Astrocyte (in vitro differentiated cells and primary cell): Measurements from ENCODE around the gene GSG1L. TPM values are rescaled to one million over a fixed set of nuclear protein-coding genes. Genes with fewer than 3 reads are reported as not detected.

Source experiments
- DNase-seq: peaks from one replicate; pipeline ENCODE4 v3.0.0-alpha.2; 2010; ENCODE audit warnings: low read depth
- FAIRE-seq: peaks from 2 replicates; lab custom pipeline; 2011; peaks lifted over from hg19 to GRCh38; lab: Jason Lieb, UNC
- H2AFZ ChIP-seq: 2 replicates; pipeline ENCODE4 v1.6.0; 2012; ENCODE audit warnings: low read depth, low read length, inconsistent platforms
- H3K27ac ChIP-seq: 2 replicates; pipeline ENCODE4 v1.5.1; 2011; ENCODE audit warnings: low read depth, low read length, inconsistent platforms
- H3K27me3 ChIP-seq: 2 replicates; pipeline ENCODE4 v1.6.0; 2011; ENCODE audit warnings: low read length, inconsistent platforms; ENCODE audit not compliant: insufficient read depth
- H3K36me3 ChIP-seq: 2 replicates; pipeline ENCODE4 v1.5.1; 2011; ENCODE audit warnings: low read length, inconsistent platforms; ENCODE audit not compliant: insufficient read depth
- H3K4me1 ChIP-seq: 2 replicates; pipeline ENCODE4 v1.5.1; 2011; ENCODE audit warnings: low read length, inconsistent platforms; ENCODE audit not compliant: insufficient read depth
- H3K4me2 ChIP-seq: 2 replicates; pipeline ENCODE4 v1.6.0; 2012; ENCODE audit warnings: low read length, inconsistent platforms
- H3K4me3 ChIP-seq: 2 replicates; pipeline ENCODE4 v1.5.1; 2011; ENCODE audit warnings: low read depth, mild to moderate bottlenecking, low read length, inconsistent platforms; ENCODE audit not compliant: insufficient read depth
- H3K79me2 ChIP-seq: 2 replicates; pipeline ENCODE4 v1.6.0; 2012; ENCODE audit warnings: mild to moderate bottlenecking, low read length, inconsistent platforms; ENCODE audit not compliant: insufficient read depth
- H3K9ac ChIP-seq: 2 replicates; pipeline ENCODE4 v1.6.0; 2012; ENCODE audit warnings: mild to moderate bottlenecking, low read length, inconsistent platforms
- H3K9me3 ChIP-seq: 2 replicates; pipeline ENCODE4 v1.5.1; 2012; ENCODE audit warnings: low read depth, mild to moderate bottlenecking, low read length, inconsistent platforms; ENCODE audit not compliant: insufficient read depth
- H4K20me1 ChIP-seq: 2 replicates; pipeline ENCODE4 v1.6.0; 2012; ENCODE audit warnings: low read length, inconsistent platforms; ENCODE audit not compliant: insufficient read depth
- H3K27ac Mint-ChIP-seq: one replicate; pipeline ENCODE4 v1.8.0; 2021; ENCODE audit warnings: mild to moderate bottlenecking, mixed read lengths; ENCODE audit not compliant: unreplicated experiment
- H3K27me3 Mint-ChIP-seq: one replicate; pipeline ENCODE4 v1.8.0; 2021; ENCODE audit warnings: low read depth, mixed read lengths; ENCODE audit not compliant: unreplicated experiment
- H3K36me3 Mint-ChIP-seq: one replicate; pipeline ENCODE4 v1.8.0; 2021; ENCODE audit warnings: low read depth, mixed read lengths; ENCODE audit not compliant: unreplicated experiment
- H3K4me1 Mint-ChIP-seq: one replicate; pipeline ENCODE4 v1.8.0; 2021; ENCODE audit warnings: low read depth, mixed read lengths; ENCODE audit not compliant: unreplicated experiment
- H3K4me3 Mint-ChIP-seq: one replicate; pipeline ENCODE4 v1.8.0; 2021; ENCODE audit warnings: mild to moderate bottlenecking, moderate library complexity, mixed read lengths; ENCODE audit not compliant: unreplicated experiment
- H3K9me3 Mint-ChIP-seq: one replicate; pipeline ENCODE4 v1.8.0; 2021; ENCODE audit warnings: mild to moderate bottlenecking, mixed read lengths; ENCODE audit not compliant: unreplicated experiment
- CTCF ChIP-seq: IDR thresholded peaks from 2 replicates; pipeline ENCODE4 v1.5.1; 2011; ENCODE audit warnings: low read depth, mild to moderate bottlenecking, inconsistent platforms, low read length, moderate library complexity; ENCODE audit not compliant: insufficient read depth
- EZH2 ChIP-seq: IDR thresholded peaks from 2 replicates; pipeline ENCODE4 v1.6.1; 2012; ENCODE audit warnings: mild to moderate bottlenecking, low read length, inconsistent platforms; ENCODE audit not compliant: insufficient read depth
- total RNA-seq: library from RNA; stranded (reverse); gene quantifications from 2 replicates; pipeline ENCODE4 v1.2.1, GENCODE V29; 2021

The GSG1L gene
- total RNA-seq, 1 donor from 2014 or later: not detected

- H3K4me3 Mint-ChIP-seq: no peak overlapping the region
- H3K79me2 ChIP-seq: no peaks in the 10 kb centered on the region
- no peak overlapping the region for H3K9ac ChIP-seq
- H3K4me2 ChIP-seq: no peak overlapping the region
- H3K27me3 Mint-ChIP-seq: peaks cover 56% of the 10 kb centered on the region
- no peaks in the 10 kb centered on the region for H3K9me3 ChIP-seq
- peaks cover 2% of the 10 kb centered on the region for H3K9me3 Mint-ChIP-seq
- H3K27me3 ChIP-seq: peaks cover 9% of the 10 kb centered on the region
- no peak for DNase-seq
- H3K36me3 ChIP-seq: no peaks in the 10 kb centered on the region
- no peaks in the 10 kb centered on the region for H4K20me1 ChIP-seq
- no peaks in the 10 kb centered on the region for H3K36me3 Mint-ChIP-seq
- H3K27ac ChIP-seq: no peak overlapping the region
- no peaks in the 10 kb centered on the region for H3K4me1 ChIP-seq
- no peaks in the 10 kb centered on the region for H3K4me1 Mint-ChIP-seq
- no peak overlapping the region for H3K4me3 ChIP-seq
- no peak for FAIRE-seq
- no peak for TF ChIP-seq CTCF
- no peak for TF ChIP-seq EZH2
- no peak overlapping the region for H3K27ac Mint-ChIP-seq
- no peak overlapping the region for H2AFZ ChIP-seq
These were observed 240.5 kb downstream of the GSG1L start for GRCh38 chr16:27822996-27823395.

GRCh38 chr16:27822529-27822928, 241.0 kb downstream of the GSG1L start:
- no peak overlapping the region for H3K27ac Mint-ChIP-seq
- H3K4me3 Mint-ChIP-seq: no peak overlapping the region
- Histone ChIP-seq H3K4me2 (no peak overlapping the region), H3K9me3 (no peaks in the 10 kb centered on the region), H4K20me1 (no peaks in the 10 kb centered on the region), H3K4me3 (no peak overlapping the region), H3K9ac (no peak overlapping the region), H3K27me3 (peaks cover 9% of the 10 kb centered on the region), H3K79me2 (no peaks in the 10 kb centered on the region), H2AFZ (no peak overlapping the region), H3K36me3 (no peaks in the 10 kb centered on the region), H3K27ac (no peak overlapping the region), H3K4me1 (no peaks in the 10 kb centered on the region)
- TF ChIP-seq EZH2 (no peak), CTCF (no peak)
- no peak for FAIRE-seq
- H3K36me3 Mint-ChIP-seq: no peaks in the 10 kb centered on the region
- peaks cover 2% of the 10 kb centered on the region for H3K9me3 Mint-ChIP-seq
- H3K27me3 Mint-ChIP-seq: peaks cover 60% of the 10 kb centered on the region
- no peaks in the 10 kb centered on the region for H3K4me1 Mint-ChIP-seq
- DNase-seq: no peak

GRCh38 chr16:27820646-27821345, 242.7 kb downstream of the GSG1L start:
- Histone ChIP-seq H3K36me3 (no peaks in the 10 kb centered on the region), H3K4me2 (no peak overlapping the region), H4K20me1 (no peaks in the 10 kb centered on the region), H3K4me3 (no peak overlapping the region), H3K9me3 (no peaks in the 10 kb centered on the region), H2AFZ (no peak overlapping the region), H3K79me2 (no peaks in the 10 kb centered on the region), H3K27me3 (peaks cover 13% of the 10 kb centered on the region), H3K27ac (no peak overlapping the region), H3K4me1 (no peaks in the 10 kb centered on the region), H3K9ac (no peak overlapping the region)
- Mint-ChIP-seq H3K9me3 (peaks cover 2% of the 10 kb centered on the region), H3K27ac (no peak overlapping the region), H3K36me3 (no peaks in the 10 kb centered on the region), H3K4me1 (no peaks in the 10 kb centered on the region), H3K4me3 (no peak overlapping the region), H3K27me3 (peaks cover 63% of the 10 kb centered on the region)
- DNase-seq: no peak
- FAIRE-seq: no peak
- TF ChIP-seq CTCF (no peak), EZH2 (no peak)
